ENCODE measurements around the gene SLC25A21.

- TF ChIP-seq CTCF (conservative IDR thresholded peaks at IDR 0.05 in 1 of 2, IDR thresholded peaks at IDR 0.05 in 1 of 2; ENCODE audit: low read depth in 1 of 2, low read length in 2 of 2) (no peak), EZH2 (IDR thresholded peaks at IDR 0.05; ENCODE audit: low read length, missing control alignments) (no peak)
Observed at GRCh38 chr14:37153483-37153882, 18.9 kb downstream of the SLC25A21 start.
